ENCODE results near the gene COL5A3. TPM values are rescaled to one million over a fixed set of nuclear protein-coding genes. Genes with fewer than 3 reads are reported as not detected.

Gene COL5A3
- polyA plus RNA-seq, 1 donor (not counting 4 experiments of a cell fraction or from before 2014, with no cell fraction given), result 0.43 TPM

DNA sequence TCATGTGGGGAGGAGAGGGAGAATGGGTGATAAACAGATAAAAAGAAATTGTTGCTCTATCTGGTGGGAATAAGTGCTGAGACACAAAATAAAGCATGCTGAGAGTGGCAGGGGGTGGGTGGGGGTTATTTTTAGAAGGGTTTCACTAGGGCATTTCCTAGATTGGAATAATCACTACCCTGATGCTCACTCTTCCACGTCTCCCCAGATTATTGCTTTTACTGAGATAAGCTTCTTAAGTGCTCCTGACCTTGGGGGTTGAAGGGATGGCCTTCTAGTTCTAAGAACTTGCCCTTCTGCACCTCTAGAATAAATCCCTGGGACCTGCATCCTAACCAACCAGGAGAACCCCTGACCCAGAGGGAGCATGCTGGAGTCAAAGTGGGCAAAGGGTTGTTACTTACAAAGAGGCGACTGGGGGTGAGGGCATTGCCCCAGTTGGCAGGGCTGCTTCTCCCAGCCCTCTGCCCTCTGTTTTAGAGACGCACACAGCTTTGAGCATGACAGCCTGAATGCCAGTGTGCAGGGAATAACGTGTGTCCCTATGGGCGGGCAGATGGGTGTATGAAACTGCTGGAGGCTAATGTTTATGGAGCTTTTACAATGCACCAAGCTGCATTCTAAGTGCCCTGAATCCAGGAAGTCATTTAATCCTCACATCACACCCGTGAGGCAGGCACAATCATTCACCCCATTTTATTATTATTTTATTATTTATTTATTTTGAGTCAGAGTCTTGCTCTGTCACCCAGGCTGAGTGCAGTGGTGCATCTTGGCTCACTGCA, 3.7 kb upstream of the COL5A3 start:
- Histone ChIP-seq H2AFZ (ENCODE audit: control insufficient read depth, low read length) (no peak overlapping the region), H3K27ac (ENCODE audit: control insufficient read depth, insufficient read depth, low read length) (no peak overlapping the region), H3K79me2 (ENCODE audit: control insufficient read depth, insufficient read depth, low read length) (no peaks in the 10 kb centered on the region), H3K4me3 (ENCODE audit: control insufficient read depth in 2 of 3, extremely low read depth in 1 of 3, insufficient read depth in 2 of 3, low read depth in 1 of 3, low read length in 3 of 3) (no peak overlapping the region), H3K4me1 (ENCODE audit: control insufficient read depth, extremely low read depth, insufficient read depth, low read length) (peaks cover 17% of the 10 kb centered on the region), H3K9me1 (ENCODE audit: control insufficient read depth, extremely low read depth, insufficient read depth, low read length) (peaks cover 3% of the 10 kb centered on the region), H3K27me3 (ENCODE audit: control insufficient read depth, extremely low read depth, insufficient read depth, low read length) (no peaks in the 10 kb centered on the region), H3K4me2 (ENCODE audit: control insufficient read depth, extremely low read depth, insufficient read depth, low read depth, low read length) (no peak overlapping the region), H3K36me3 (ENCODE audit: control insufficient read depth in 2 of 2, extremely low read depth in 1 of 2, insufficient read depth in 2 of 2, low read length in 2 of 2) (no peaks in the 10 kb centered on the region), H3K9me3 (ENCODE audit: control insufficient read depth, low read depth, low read length) (no peaks in the 10 kb centered on the region), H3K9ac (ENCODE audit: control insufficient read depth, extremely low read depth, insufficient read depth, low read length) (no peak overlapping the region), H4K20me1 (ENCODE audit: control insufficient read depth, extremely low read depth, insufficient read depth, low read length) (peaks cover 3% of the 10 kb centered on the region)
- dilution Hi-C loops (cut with MboI; ENCODE audit: extremely low pct_ligation_motif_present, low sequenced_read_pairs), result no loop called here
- no peak for DNase-seq (ENCODE audit: low read depth, low spot score)
- TF ChIP-seq EZH2 (IDR thresholded peaks at IDR 0.05; ENCODE audit: low read length) (no peak), CTCF (optimal IDR thresholded peaks at IDR 0.05 in 1 of 3, IDR thresholded peaks at IDR 0.05 in 1 of 3, conservative IDR thresholded peaks at IDR 0.05 in 1 of 3; ENCODE audit: extremely low read depth in 1 of 3, insufficient read depth in 2 of 3, low read length in 3 of 3) (no peak)
- FAIRE-seq, result no peak

DNA sequence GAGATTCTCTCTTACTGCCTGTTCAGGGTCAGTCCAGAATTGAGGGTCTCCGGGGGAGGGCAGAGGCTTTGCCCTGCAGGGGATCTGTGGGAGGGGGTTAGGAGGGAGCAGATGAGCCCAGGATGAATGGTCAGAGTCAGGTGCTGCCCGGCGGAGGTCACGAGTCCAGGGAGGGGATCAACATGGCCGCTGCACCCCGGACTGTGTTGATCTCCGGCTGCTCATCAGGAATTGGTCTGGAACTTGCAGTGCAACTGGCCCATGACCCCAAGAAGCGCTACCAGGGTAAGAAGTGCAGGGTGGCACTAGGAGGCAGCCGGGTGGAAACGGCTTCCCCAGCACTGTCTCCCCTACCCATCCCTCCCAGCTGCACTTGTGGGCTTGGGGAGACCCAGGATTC, 3.0 kb upstream of the COL5A3 start, which contains the start of gene RDH8:
TSS of gene RDH8 (plus strand) at position 168 of the 400 bp plus-strand sequence. CDS start at position 183, 15 bp downstream.
- Histone ChIP-seq H3K4me3 (ENCODE audit: control insufficient read depth in 2 of 3, extremely low read depth in 1 of 3, insufficient read depth in 2 of 3, low read depth in 1 of 3, low read length in 3 of 3) (no peak within 1 kb of the TSS), H4K20me1 (ENCODE audit: control insufficient read depth, extremely low read depth, insufficient read depth, low read length) (peaks cover 3% of the 10 kb centered on the region), H3K27ac (ENCODE audit: control insufficient read depth, insufficient read depth, low read length) (no peak within 1 kb of the TSS), H3K9me1 (ENCODE audit: control insufficient read depth, extremely low read depth, insufficient read depth, low read length) (peaks cover 5% of the 10 kb centered on the region), H3K9ac (ENCODE audit: control insufficient read depth, extremely low read depth, insufficient read depth, low read length) (no peak within 1 kb of the TSS), H3K27me3 (ENCODE audit: control insufficient read depth, extremely low read depth, insufficient read depth, low read length) (no peaks in the 10 kb centered on the region), H3K4me2 (ENCODE audit: control insufficient read depth, extremely low read depth, insufficient read depth, low read depth, low read length) (no peak within 1 kb of the TSS), H3K36me3 (ENCODE audit: control insufficient read depth in 2 of 2, extremely low read depth in 1 of 2, insufficient read depth in 2 of 2, low read length in 2 of 2) (no peaks in the 10 kb centered on the region), H3K4me1 (ENCODE audit: control insufficient read depth, extremely low read depth, insufficient read depth, low read length) (peaks cover 14% of the 10 kb centered on the region), H2AFZ (ENCODE audit: control insufficient read depth, low read length) (no peak within 1 kb of the TSS), H3K79me2 (ENCODE audit: control insufficient read depth, insufficient read depth, low read length) (no peaks in the 10 kb centered on the region), H3K9me3 (ENCODE audit: control insufficient read depth, low read depth, low read length) (no peaks in the 10 kb centered on the region)
- no peak for FAIRE-seq
- no peak for DNase-seq (ENCODE audit: low read depth, low spot score)
- TF ChIP-seq CTCF (optimal IDR thresholded peaks at IDR 0.05 in 1 of 3, IDR thresholded peaks at IDR 0.05 in 1 of 3, conservative IDR thresholded peaks at IDR 0.05 in 1 of 3; ENCODE audit: extremely low read depth in 1 of 3, insufficient read depth in 2 of 3, low read length in 3 of 3), result no peak
- TF ChIP-seq EZH2 (IDR thresholded peaks at IDR 0.05; ENCODE audit: low read length), result no peak
- dilution Hi-C loops (cut with MboI; ENCODE audit: extremely low pct_ligation_motif_present, low sequenced_read_pairs), result no loop called here
